ENCODE measurements around the gene TM4SF4. TPM values are rescaled to one million over a fixed set of nuclear protein-coding genes. Genes with fewer than 3 reads are reported as not detected.

The TM4SF4 gene
- total and polyA plus RNA-seq, 5 donors from 2014 or later, result not detected

DNA sequence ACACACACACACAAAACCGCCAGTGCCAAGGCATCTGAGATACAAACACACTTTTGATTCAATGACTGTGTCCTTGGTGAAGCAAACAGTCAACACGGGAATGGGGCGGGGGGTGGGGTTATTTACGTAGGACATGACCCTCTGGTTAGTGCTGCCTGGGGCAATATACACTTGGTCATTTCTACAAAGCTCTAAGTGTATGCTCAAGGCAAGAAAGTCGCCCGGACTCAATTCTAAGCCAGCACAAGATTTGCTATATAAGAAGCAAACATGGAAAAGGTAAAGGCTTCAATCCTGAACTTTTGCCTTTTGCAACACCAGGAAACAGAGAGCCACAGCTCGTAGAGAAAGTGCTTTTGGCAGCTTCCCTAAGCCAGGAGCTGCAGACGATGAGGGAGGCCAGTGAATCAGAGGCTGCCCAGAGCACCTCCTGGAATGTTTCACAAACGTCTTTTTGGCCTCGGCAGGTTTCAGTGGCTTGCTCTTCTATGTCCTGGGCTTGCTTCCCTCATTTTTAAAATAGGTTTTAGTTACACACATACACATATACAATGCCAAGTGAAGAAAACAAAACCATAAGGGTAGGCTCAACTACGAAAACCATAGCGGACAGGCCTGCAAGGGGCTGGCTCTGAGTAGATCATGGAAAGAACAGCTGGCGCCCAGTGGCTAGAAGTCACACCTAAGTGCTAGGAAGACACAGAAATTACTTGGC lies 73.6 kb downstream of the TM4SF4 start:
- Mint-ChIP-seq H3K4me3 (no peak overlapping the region), H3K9me3 (peaks cover 0 to 1% (median 0%) of the 10 kb centered on the region in 7 donors), H3K4me1 (no peaks in the 10 kb centered on the region), H3K36me3 (no peaks in the 10 kb centered on the region), H3K27ac (no peak overlapping the region), H3K27me3 (no peaks in the 10 kb centered on the region)
- no peak overlapping the region for H3K4me3 ChIP-seq (ENCODE audit: low read depth, low read length)
- no peak for DNase-seq
- H3K9me3 ChIP-seq (ENCODE audit: control insufficient read depth in 2 of 2, low read length in 2 of 2), result no peaks in the 10 kb centered on the region
- H3K27ac ChIP-seq (ENCODE audit: insufficient read depth, low read length, poor library complexity, severe bottlenecking), result no peak overlapping the region
- no peaks in the 10 kb centered on the region for H3K4me1 ChIP-seq (ENCODE audit: control insufficient read depth, insufficient read depth, low read length, poor library complexity, severe bottlenecking)
- no peak for ATAC-seq (ENCODE audit: low read depth in 2 of 2)
- no peaks in the 10 kb centered on the region for H3K36me3 ChIP-seq (ENCODE audit: control insufficient read depth, insufficient read depth, low read length)
- no peaks in the 10 kb centered on the region for H3K27me3 ChIP-seq (ENCODE audit: control insufficient read depth, insufficient read depth, low read length)

DNA sequence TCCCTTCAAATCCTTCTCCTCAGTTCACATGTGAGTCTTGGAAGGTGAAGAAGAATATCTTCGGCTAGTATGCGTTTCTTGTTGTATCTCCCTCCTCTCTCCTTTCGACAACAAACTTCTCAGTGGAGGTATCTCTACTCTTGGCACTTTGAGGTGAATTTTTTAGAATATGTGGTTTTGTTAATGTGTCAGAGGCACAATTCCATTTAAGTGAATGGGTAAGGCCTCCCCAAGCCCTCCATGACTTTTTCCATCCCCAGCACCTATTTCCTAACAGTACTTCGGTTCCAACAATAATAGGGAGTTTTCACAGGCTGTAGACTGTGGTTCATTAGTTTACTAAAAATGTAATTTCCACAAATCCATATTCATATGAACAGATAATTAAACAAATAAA lies 74.2 kb downstream of the TM4SF4 start:
- Mint-ChIP-seq H3K27me3 (no peaks in the 10 kb centered on the region), H3K4me1 (no peaks in the 10 kb centered on the region)
- H3K27me3 ChIP-seq (ENCODE audit: control insufficient read depth, insufficient read depth, low read length), result no peaks in the 10 kb centered on the region

DNA sequence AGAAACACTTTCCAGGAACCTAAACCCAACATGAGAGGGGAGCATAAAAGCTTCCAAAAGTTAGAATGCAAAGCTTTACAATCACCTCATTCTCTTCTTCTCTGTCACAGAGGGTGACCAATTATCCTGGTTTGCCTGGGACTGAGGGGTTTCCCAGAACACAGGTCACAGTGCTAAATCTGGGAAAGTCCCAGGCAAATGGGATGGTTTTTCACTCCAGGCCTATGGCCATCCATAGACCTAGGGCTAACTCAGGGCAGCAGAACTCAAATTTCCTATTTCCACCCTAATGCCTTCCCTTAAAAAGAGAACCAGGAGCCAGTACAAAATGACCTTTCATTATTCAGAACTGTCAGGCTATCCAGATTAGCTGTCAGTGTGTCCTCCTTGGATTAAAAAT lies 77.0 kb downstream of the TM4SF4 start:
- ATAC-seq (ENCODE audit: low read depth in 2 of 2) (no peak), DNase-seq (no peak)
- no peaks in the 10 kb centered on the region for H3K36me3 Mint-ChIP-seq
- no peak overlapping the region for H3K27ac ChIP-seq (ENCODE audit: insufficient read depth, low read length, poor library complexity, severe bottlenecking)
- peaks cover 0 to 1% (median 0%) of the 10 kb centered on the region in 7 donors for H3K9me3 Mint-ChIP-seq
- no peak overlapping the region for H3K27ac Mint-ChIP-seq
- no peaks in the 10 kb centered on the region for H3K9me3 ChIP-seq (ENCODE audit: control insufficient read depth in 2 of 2, low read length in 2 of 2)
- H3K4me1 Mint-ChIP-seq, result no peaks in the 10 kb centered on the region
- peaks cover 20% of the 10 kb centered on the region for H3K27me3 Mint-ChIP-seq
- H3K4me1 ChIP-seq (ENCODE audit: control insufficient read depth, insufficient read depth, low read length, poor library complexity, severe bottlenecking), result no peaks in the 10 kb centered on the region
- no peaks in the 10 kb centered on the region for H3K27me3 ChIP-seq (ENCODE audit: control insufficient read depth, insufficient read depth, low read length)
- no peak overlapping the region for H3K4me3 ChIP-seq (ENCODE audit: low read depth, low read length)
- no peaks in the 10 kb centered on the region for H3K36me3 ChIP-seq (ENCODE audit: control insufficient read depth, insufficient read depth, low read length)
- no peak overlapping the region for H3K4me3 Mint-ChIP-seq

More for the DNA sequence above, 74.2 kb downstream of the TM4SF4 start:
- peaks cover 0 to 1% (median 0%) of the 10 kb centered on the region in 7 donors for H3K9me3 Mint-ChIP-seq
- H3K4me3 ChIP-seq (ENCODE audit: low read depth, low read length), result no peak overlapping the region
- H3K27ac ChIP-seq (ENCODE audit: insufficient read depth, low read length, poor library complexity, severe bottlenecking), result no peak overlapping the region
- ATAC-seq (ENCODE audit: low read depth in 2 of 2) (no peak), DNase-seq (no peak)
- H3K4me3 Mint-ChIP-seq, result no peak overlapping the region
- H3K36me3 Mint-ChIP-seq, result no peaks in the 10 kb centered on the region
- no peaks in the 10 kb centered on the region for H3K9me3 ChIP-seq (ENCODE audit: control insufficient read depth in 2 of 2, low read length in 2 of 2)
- no peaks in the 10 kb centered on the region for H3K4me1 ChIP-seq (ENCODE audit: control insufficient read depth, insufficient read depth, low read length, poor library complexity, severe bottlenecking)
- H3K27ac Mint-ChIP-seq, result no peak overlapping the region
- H3K36me3 ChIP-seq (ENCODE audit: control insufficient read depth, insufficient read depth, low read length), result no peaks in the 10 kb centered on the region

DNA sequence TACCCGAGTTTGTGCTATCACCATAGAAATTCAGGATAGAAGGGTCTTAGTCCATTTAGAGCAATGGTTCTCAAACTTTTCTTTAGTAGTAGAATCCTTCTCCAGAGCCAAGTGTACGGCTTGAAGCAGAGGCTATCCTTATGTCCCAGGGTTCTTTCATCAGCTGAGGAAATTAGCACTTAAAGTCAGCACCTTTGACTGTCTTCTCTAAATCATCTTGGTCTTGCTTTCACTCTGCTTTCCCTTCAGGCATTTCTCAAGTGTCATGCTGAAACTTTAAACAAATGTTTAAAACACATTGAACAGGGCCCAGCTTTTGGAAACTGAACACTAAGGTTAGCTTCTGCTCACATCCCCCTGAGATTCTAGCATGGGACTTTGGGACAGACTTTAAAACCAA lies 78.2 kb downstream of the TM4SF4 start:
- Mint-ChIP-seq H3K27me3 (peaks cover 20% of the 10 kb centered on the region), H3K4me3 (no peak overlapping the region), H3K9me3 (no peaks in the 10 kb centered on the region), H3K27ac (no peak overlapping the region), H3K36me3 (no peaks in the 10 kb centered on the region), H3K4me1 (no peaks in the 10 kb centered on the region)
- Histone ChIP-seq H3K4me3 (ENCODE audit: low read depth, low read length) (no peak overlapping the region), H3K27ac (ENCODE audit: insufficient read depth, low read length, poor library complexity, severe bottlenecking) (no peak overlapping the region), H3K4me1 (ENCODE audit: control insufficient read depth, insufficient read depth, low read length, poor library complexity, severe bottlenecking) (no peaks in the 10 kb centered on the region), H3K27me3 (ENCODE audit: control insufficient read depth, insufficient read depth, low read length) (no peaks in the 10 kb centered on the region), H3K9me3 (ENCODE audit: control insufficient read depth in 2 of 2, low read length in 2 of 2) (no peaks in the 10 kb centered on the region), H3K36me3 (ENCODE audit: control insufficient read depth, insufficient read depth, low read length) (no peaks in the 10 kb centered on the region)
- no peak for ATAC-seq (ENCODE audit: low read depth in 2 of 2)
- DNase-seq, result no peak

Other genes with a start within 250 kb of the TM4SF4 start
- not detected for gene TM4SF18, start 141.1 kb upstream of the TM4SF4 start, total RNA-seq
- gene TM4SF18, start 141.1 kb upstream of the TM4SF4 start, polyA plus RNA-seq, result not detected
- 0.44 TPM for gene TM4SF1, start 97.0 kb upstream of the TM4SF4 start, total RNA-seq
- gene TM4SF1, start 97.0 kb upstream of the TM4SF4 start, polyA plus RNA-seq, result not detected
- 2.0 TPM for gene WWTR1, start 183.3 kb downstream of the TM4SF4 start, total RNA-seq
- gene WWTR1, start 183.3 kb downstream of the TM4SF4 start, polyA plus RNA-seq, result 1 to 10 TPM in 2 of 4 donors, under 1 TPM in 2; 0.33 to 1.9 (median 1.2) TPM